Erythroblast (primary cell): ENCODE measurements around the gene FAM81A.
"Not testable (repeated sequence)": the region's sequence is repeated elsewhere in the genome, so short reads cannot be mapped to it uniquely, and the experiment has no call there.

Source experiments
- DNase-seq, 2 experiments: peaks; one replicate each; lab custom pipeline; 2025; lab: John Stamatoyannopoulos, UW
- GATA1 ChIP-seq: IDR thresholded peaks from 2 replicates; pipeline ENCODE4 v1.6.1; 2011; ENCODE audit warnings: low read depth, mild to moderate bottlenecking, control low read depth, low read length, moderate library complexity
- POLR2A ChIP-seq: IDR thresholded peaks from 2 replicates; pipeline ENCODE4 v1.6.1; 2011; ENCODE audit warnings: mild to moderate bottlenecking, low read length

Gene FAM81A

DNA sequence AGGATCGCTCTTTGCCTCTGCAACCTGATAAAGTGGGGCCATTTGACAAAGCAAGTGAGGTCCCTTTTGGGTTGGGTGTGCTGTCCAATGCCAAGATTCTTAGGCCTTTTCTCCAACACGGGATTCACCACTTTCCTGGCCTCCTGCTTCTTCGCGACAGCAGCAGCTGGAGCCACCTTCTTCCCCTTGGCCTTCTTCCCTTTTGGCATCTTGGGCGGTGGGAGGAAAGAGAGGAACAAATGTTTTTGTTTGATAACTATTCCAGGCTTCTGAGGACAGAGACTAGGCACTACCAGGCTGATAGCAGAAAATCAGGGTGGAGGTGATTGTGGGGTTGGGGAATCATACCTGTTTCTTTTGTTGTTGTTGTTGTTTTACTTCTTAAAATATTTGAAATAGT lies 30.0 kb upstream of the FAM81A start:
- TF ChIP-seq GATA1, result no peak
- no peak for TF ChIP-seq POLR2A
- DNase-seq, result no peak

DNA sequence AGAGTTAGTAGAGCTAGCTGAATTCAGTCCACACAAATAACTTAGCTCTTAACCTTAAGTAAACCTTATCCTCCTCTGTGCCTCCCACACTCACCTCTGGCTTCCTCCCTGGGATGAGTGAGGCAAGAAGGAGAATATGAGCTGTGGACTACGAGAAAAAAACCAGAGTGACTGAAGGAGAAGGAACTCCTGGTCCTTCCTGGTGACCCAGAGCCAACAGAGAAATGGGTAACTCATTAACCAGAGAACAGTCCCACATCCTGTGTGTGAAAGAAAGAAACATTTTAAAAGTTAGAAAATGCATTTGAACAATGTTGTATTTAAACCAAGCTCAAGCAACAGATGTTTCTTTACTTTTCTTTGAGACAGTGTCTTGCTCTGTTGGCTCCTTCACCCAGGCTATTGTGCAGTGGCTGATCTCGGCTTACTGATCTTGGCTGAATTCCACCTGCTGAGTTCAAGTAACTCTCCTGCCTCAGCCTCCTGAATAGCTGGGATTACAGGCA lies 27.5 kb upstream of the FAM81A start:
- TF ChIP-seq GATA1 (no peak), POLR2A (no peak)
- DNase-seq, result no peak

DNA sequence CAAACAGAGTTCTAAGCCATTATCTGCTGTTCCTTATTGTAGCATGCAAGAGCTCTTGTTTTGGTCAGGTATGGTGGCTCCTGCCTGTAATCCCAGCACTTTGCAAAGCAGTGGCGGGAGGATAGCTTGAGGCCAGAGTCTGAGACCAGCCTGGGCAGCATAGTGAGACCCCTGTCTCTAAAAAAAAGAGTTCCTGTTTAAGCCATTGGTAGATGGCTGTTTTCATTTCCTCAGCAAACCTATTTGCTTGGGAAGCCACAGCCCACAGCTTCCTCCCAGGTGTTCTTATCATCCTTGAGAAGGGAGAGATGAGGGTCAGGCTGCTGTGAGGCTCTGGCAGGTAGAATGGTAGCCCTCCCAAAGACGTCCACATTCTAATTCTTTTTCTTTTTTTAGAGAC lies 24.4 kb upstream of the FAM81A start:
- no peak for TF ChIP-seq POLR2A
- TF ChIP-seq GATA1, result no peak
- DNase-seq, result no peak

DNA sequence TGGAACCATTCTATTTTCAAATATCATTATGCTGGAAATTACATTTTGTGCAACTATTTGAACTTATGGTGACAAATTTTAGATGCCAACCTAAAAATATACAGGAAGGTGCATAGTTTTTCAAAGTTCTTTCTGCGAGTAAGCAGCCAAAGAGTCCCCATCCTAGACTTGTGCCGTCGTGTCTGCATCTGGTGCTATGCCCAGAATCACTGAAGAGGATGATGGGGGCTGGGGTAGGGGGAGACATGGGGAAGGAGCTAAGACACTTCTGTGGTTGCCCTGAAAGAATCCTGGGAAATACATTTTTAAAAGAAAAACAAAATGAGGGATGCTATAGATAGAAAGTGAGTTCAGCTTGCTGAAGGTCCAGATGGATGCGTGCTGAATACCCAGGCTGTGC lies 21.2 kb upstream of the FAM81A start:
- no peak for TF ChIP-seq GATA1
- TF ChIP-seq POLR2A, result no peak
- DNase-seq, result no peak

DNA sequence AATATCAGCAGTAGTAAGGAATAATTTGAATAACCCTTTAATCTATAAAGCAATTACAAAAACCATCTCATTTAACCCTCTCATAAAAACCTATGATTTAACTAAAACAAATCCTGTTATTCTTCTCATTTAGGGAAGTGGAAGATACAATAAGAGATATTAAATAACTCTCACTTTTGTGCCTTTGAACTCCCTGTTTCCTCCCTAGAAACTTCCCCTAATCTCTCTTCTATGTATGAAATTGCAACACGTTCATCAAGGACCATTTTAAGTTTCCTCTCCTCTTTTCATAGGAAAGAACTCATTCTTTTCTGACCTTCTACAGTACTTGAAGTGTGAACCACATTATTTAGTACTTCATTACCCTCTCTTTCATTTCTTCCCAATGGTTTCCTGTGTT lies 18.8 kb upstream of the FAM81A start:
- no peak for TF ChIP-seq GATA1
- no peak for TF ChIP-seq POLR2A
- DNase-seq, result no peak

DNA sequence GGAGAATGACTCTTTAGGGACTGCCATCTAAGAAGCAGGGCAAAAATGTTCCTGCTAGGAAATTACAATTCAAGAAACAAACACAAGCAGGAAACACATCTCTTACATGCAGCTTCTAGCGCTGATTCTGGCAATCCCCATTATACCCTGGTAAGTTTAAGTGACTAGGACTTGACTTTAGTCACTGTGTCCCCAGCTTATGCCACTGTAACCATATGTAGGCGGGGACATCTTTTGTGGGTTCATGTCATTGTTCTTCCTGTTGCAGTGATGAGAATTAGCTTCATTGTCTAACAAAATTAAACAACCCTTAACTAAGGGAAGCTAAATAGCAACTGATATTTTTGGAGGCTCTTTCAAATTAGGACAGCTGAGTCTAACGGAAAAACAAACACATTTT lies 17.9 kb upstream of the FAM81A start:
- DNase-seq, result no peak
- TF ChIP-seq POLR2A (no peak), GATA1 (no peak)

DNA sequence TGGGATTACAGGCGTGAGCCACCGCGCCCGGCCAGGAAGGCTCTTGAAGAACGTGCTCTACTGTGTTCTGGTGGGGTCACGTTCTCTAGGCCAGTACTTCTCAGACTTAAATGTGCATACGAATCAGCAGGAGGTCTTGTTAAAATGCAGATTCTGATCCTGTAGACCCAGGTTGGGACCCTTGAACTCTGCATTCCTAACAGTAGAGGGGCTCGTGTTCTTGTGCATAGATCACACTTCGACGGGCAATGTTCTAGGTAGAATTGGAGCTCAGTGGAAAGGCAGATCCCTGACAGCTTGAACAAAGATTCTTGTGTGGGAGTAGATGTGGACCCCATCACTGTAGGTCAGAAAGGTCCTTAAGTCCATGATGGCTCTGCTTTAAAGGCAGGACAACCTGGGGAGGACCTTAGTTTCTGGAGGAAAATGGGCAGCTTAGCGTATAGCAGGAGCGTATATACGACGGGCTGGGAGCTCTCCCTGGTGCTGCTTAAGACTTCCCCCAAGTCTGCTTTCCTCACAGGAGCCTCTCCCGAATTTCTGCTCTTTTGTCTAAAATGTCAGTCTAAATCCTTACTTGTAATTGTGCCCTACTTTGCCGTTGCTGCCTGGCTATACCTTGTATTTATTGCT lies 16.9 kb upstream of the FAM81A start:
- TF ChIP-seq POLR2A (no peak), GATA1 (no peak)
- DNase-seq, result no peak

DNA sequence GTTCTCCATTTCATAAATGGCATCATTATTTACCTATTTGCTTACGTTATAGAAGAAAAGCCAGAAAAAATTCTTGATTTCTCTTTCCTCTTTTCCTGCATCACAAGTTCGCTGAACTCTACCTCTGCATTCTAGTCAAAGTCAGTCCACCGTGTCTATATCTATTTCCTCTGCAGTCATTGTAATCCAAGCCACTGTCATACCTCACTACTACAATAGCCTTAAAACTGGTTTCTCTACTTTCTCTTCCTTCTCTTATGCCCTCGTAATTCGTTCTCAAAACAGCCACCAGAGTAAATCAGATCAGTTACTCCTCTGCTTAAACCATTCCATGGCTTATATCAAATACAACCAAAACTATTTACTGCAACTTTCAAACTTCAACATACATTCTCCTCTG lies 13.4 kb upstream of the FAM81A start:
- TF ChIP-seq GATA1, result no peak
- no peak for TF ChIP-seq POLR2A
- DNase-seq, result no peak

DNA sequence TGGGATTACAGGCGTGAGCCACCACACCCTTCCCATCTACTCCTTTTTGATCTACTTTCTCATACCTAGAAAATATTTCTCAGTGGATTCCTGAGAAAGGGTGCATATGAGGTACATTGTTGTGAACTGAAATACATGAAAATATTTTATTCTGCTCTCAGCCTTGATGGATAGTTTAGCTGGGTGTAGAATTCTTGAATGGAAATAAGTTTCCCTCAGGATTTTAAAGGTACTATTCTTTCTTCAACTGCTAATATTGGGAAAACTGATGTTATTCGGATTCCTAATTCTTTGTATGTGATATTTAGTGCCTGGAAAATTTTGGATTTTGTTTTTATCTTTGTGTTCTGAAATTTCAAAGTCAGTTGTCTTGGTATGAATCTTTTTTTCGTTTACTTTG lies 9.1 kb upstream of the FAM81A start:
- not testable (repeated sequence) for DNase-seq

DNA sequence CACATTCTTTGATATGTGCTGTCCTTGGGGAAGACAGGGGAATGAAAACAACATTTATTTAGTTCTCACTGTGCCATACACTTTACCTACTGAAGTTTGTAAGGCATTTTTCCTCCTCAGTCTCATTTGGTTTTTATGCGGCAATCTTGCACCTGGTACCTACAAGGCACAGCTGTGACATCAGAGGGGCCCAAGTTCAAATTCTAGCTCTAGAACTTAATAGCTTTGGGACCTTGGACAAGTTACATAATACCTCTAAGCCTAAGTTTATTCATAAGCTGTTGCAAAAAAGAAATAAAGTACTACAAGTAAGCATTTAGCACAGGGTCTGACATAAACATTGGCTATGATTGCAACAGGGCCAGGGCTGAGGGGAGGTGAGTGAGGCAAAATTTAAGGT lies 5.6 kb upstream of the FAM81A start:
- TF ChIP-seq POLR2A (no peak), GATA1 (no peak)
- DNase-seq, result no peak

DNA sequence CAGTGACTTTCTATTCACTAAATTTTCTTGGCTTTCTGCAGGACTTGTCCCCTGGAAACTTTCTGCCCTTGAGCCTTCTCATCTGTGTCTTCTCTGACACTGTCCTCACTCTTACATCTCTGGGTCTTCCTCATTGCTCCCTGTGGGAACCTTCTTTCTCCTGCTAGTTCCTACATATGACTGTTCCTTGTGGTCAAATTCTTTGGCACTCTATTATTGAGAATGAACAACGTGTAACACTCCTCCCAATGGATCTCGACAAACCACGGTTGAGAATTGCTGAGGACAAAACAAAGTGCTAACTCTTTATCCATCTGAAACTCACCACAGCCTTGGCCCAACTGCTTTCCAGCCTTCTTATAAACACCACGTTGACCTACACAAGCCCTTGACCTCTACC lies 3.5 kb upstream of the FAM81A start:
- DNase-seq, result no peak
- no peak for TF ChIP-seq POLR2A
- TF ChIP-seq GATA1, result no peak

DNA sequence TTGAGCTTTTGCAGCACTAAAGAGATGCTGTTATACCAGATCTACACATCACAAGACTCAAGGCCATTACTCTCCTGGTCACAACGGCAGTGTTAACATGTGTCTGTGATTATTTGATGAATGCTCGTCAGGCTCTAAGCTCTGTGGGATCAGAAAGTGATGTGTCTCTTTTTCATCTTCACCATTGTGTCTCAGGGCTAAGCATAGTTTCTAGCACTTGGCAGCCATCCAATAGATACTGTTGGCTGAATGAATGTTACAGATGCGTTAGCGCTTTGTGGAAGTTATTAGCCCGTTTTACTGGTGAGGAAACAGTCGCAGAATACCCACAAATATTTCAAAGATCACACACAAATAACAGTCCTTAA lies 1.2 kb upstream of the FAM81A start:
- TF ChIP-seq GATA1 (no peak), POLR2A (no peak)
- DNase-seq, result no peak

DNA sequence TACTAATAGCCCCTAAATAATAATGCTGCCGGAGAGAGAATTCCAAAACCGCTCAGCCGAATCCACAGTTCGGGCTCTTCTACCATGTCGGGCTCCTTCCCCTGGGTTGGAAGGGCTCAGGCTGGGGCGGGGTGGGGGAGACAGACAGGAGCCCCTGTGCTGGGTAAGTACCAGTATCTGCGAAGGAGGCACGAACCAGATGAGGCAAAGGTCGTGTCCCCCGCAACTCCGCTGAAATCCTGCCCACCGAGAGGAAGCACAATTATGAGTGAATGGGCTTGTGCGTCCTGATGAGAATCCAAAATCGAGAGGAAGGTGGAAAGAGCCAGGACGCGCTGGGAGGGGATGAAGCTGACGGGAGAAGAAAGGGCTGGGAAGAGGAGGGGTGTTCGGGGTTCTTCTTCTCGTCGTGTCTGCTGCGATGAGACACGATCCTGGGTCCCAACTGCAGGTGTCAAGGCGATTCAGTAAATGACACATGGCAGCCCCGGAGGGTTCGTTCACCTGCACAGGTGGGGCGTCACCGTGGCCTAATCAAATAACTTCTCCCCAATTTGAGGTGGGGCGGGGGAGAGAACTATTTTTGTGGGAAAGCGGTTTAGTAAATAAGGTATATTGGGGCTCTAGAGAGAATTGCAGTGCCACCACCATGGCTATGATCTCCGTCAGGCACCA lies 707 bp upstream of the FAM81A start:
- TF ChIP-seq GATA1, result no peak
- no peak for TF ChIP-seq POLR2A
- DNase-seq, result no peak

DNA sequence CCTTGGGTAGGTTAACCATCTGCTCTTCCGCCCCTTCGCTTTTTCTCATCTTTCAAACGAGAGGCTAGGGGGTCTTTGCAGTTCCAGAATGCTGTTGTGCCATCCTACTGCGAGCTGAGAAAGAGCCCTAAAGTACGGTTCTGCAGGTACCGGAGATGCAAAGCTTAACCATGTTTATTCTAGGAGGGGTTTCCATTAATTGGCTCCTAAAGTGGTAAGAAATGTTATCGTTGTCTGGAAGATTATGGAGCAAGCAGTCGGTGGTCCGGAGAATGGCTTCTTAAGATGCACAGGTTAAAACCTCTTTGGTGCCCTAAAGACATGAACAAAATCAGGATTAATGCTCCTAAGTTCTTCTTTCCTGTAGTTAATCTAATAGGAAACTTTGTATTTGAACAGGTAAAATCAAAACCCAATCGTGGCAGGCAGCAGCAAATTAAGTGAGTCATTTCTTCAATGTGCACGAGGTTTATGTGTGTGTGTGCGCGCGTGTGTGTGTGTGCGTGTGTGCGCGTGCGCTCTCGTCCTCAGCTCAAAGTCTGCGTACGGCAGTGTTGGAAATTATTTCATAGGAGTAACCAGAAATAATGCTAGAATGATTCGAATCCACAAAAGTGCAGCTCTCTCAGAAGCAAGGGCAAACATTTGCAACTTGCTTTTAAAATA lies 772 bp downstream of the FAM81A start:
- no peak for DNase-seq
- no peak for TF ChIP-seq GATA1
- TF ChIP-seq POLR2A, result no peak

DNA sequence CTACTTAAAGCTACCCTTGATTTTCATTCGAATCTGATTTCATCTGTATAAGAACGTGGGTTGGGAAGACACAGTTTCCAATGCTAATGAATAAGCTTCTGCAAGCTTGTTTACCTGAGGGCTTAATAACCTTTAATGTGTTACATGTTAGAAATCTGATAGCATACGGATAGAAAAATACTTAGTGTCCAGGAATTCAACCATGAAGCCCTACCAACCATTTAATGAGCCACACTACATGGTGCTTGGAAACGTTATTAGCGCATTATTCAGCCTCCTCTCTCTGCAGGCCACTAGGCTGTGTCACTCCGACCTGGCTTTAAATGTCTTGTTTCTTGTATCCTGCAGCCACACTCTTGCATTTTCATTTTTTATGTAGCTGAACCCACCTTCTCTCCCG lies 1.6 kb downstream of the FAM81A start:
- TF ChIP-seq POLR2A (no peak), GATA1 (no peak)

More for the DNA sequence above, 1.6 kb downstream of the FAM81A start:
- DNase-seq, result no peak
